CD14-positive monocyte (primary cell): Measurements from ENCODE around the gene LIPN. TPM values are rescaled to one million over a fixed set of nuclear protein-coding genes. Genes with fewer than 3 reads are reported as not detected.

Experiments used
- DNase-seq, 3 donors: peaks; one replicate each; pipeline ENCODE4 v3.0.0-alpha.2; 2011 to 2022
- H2AFZ ChIP-seq: 2 replicates; pipeline ENCODE4 v1.6.0; 2012; ENCODE audit warnings: mild to moderate bottlenecking, low read depth, low read length, inconsistent platforms; ENCODE audit not compliant: insufficient read depth, poor library complexity, severe bottlenecking
- H3K27ac ChIP-seq, 2 donors: 1 replicate in 1 of 2; 2 replicates in 1 of 2; pipeline ENCODE4 v1.5.1; 2012 to 2013; ENCODE audit warnings: low read length in 2 of 2, control low read depth in 1 of 2, inconsistent platforms in 1 of 2, low read depth in 1 of 2, mild to moderate bottlenecking in 1 of 2
- H3K27me3 ChIP-seq, 2 donors: one replicate each; pipeline versions ENCODE4 v1.6.0 to v1.6.1; 2011 to 2013; ENCODE audit warnings: low read length in 2 of 2; ENCODE audit not compliant: control insufficient read depth in 2 of 2, insufficient read depth in 2 of 2
- H3K36me3 ChIP-seq, 2 donors: replicated peaks in 1 of 2; 1 replicate in 1 of 2; 2 replicates in 1 of 2; pipeline versions ENCODE4 v1.5.1 to v1.6.1; 2012 to 2013; ENCODE audit warnings: low read length in 2 of 2, control low read depth in 1 of 2, inconsistent platforms in 1 of 2, mild to moderate bottlenecking in 1 of 2; ENCODE audit not compliant: insufficient read depth in 2 of 2, control insufficient read depth in 1 of 2
- H3K4me1 ChIP-seq, 2 donors: 1 replicate in 1 of 2; 2 replicates in 1 of 2; pipeline versions ENCODE4 v1.5.1 to v1.6.1; 2012 to 2013; ENCODE audit warnings: low read length in 2 of 2, control low read depth in 1 of 2, inconsistent platforms in 1 of 2, mild to moderate bottlenecking in 1 of 2, moderate library complexity in 1 of 2; ENCODE audit not compliant: insufficient read depth in 2 of 2, control insufficient read depth in 1 of 2
- H3K4me2 ChIP-seq: replicated peaks from 2 replicates; pipeline ENCODE3; 2012; ENCODE audit warnings: low read length, moderate library complexity, mild to moderate bottlenecking; ENCODE audit not compliant: poor library complexity, severe bottlenecking; ENCODE audit errors: extremely low read depth
- H3K4me3 ChIP-seq, 3 experiments: fragments of 200-600 bp in 1 of 3; sonication (generic) in 1 of 3; replicated peaks in 1 of 3; 1 replicate in 2 of 3; 2 replicates in 1 of 3; pipeline ENCODE4 v1.5.1; 2011 to 2013; ENCODE audit warnings: low read length in 3 of 3, mild to moderate bottlenecking in 3 of 3, control low read depth in 2 of 3, low read depth in 2 of 3, inconsistent platforms in 1 of 3, moderate library complexity in 1 of 3
- H3K79me2 ChIP-seq: 2 replicates; pipeline ENCODE4 v1.6.0; 2012; ENCODE audit warnings: mild to moderate bottlenecking, control low read depth, inconsistent platforms, low read length, moderate library complexity; ENCODE audit not compliant: insufficient read depth
- H3K9ac ChIP-seq: 2 replicates; pipeline ENCODE4 v1.6.0; 2017; ENCODE audit warnings: low read length, mild to moderate bottlenecking; ENCODE audit not compliant: insufficient read depth, poor library complexity, severe bottlenecking
- H3K9me3 ChIP-seq, 2 donors: replicated peaks in 1 of 2; 1 replicate in 1 of 2; 2 replicates in 1 of 2; pipeline versions ENCODE4 v1.5.1 to v1.6.1; 2012 to 2013; ENCODE audit warnings: low read length in 2 of 2, control low read depth in 1 of 2; ENCODE audit not compliant: control insufficient read depth in 1 of 2, insufficient read depth in 1 of 2
- H4K20me1 ChIP-seq: 2 replicates; pipeline ENCODE4 v1.6.0; 2012; ENCODE audit warnings: mild to moderate bottlenecking, low read length, control low read depth, moderate library complexity; ENCODE audit not compliant: insufficient read depth
- H3K27ac Mint-ChIP-seq, 7 donors: one replicate each; pipeline ENCODE4 v1.8.0; 2020; ENCODE audit warnings: mild to moderate bottlenecking in 7 of 7, mixed read lengths in 7 of 7, moderate library complexity in 6 of 7, inconsistent platforms in 2 of 7
- H3K27me3 Mint-ChIP-seq, 3 donors: one replicate each; pipeline ENCODE4 v1.8.0; 2021 to 2022; ENCODE audit warnings: low read depth in 3 of 3, mild to moderate bottlenecking in 3 of 3, mixed read lengths in 3 of 3, moderate library complexity in 3 of 3, inconsistent platforms in 1 of 3
- H3K36me3 Mint-ChIP-seq, 2 donors: one replicate each; pipeline ENCODE4 v1.8.0; 2020; ENCODE audit warnings: mixed read lengths in 2 of 2, inconsistent platforms in 1 of 2, mild to moderate bottlenecking in 1 of 2
- H3K4me1 Mint-ChIP-seq: one replicate; pipeline ENCODE4 v1.8.0; 2020; ENCODE audit warnings: mild to moderate bottlenecking, mixed read lengths
- H3K4me3 Mint-ChIP-seq, 2 donors: one replicate each; pipeline ENCODE4 v1.8.0; 2020; ENCODE audit warnings: mild to moderate bottlenecking in 2 of 2, mixed read lengths in 2 of 2, moderate library complexity in 1 of 2
- H3K9me3 Mint-ChIP-seq, 7 donors: one replicate each; pipeline ENCODE4 v1.8.0; 2020 to 2022; ENCODE audit warnings: mixed read lengths in 7 of 7, mild to moderate bottlenecking in 6 of 7, moderate library complexity in 6 of 7, inconsistent platforms in 2 of 7
- WGBS: methylation state at CpG from one replicate; pipeline ENCODE4 v1.1.5; 2013; ENCODE audit warnings: missing lambda C conversion rate; ENCODE audit not compliant: insufficient coverage; 5-methylcytosine and 5-hydroxymethylcytosine counted together
- intact Hi-C, 2 donors: fragments of 100-400 bp; cut with micrococcal nuclease; formaldehyde crosslinking; loops; one replicate each; pipeline versions ENCODE4 v1.15.0 to v1.15.1; 2023
- polyA plus RNA-seq, 3 donors: library from polyadenylated mRNA; depleted of rRNA in 1 of 3; unstranded in 2 of 3; stranded (reverse) in 1 of 3; fragments of 300-500 nt in 2 of 3; fragments of >200 nt in 1 of 3; fragmentation: Illumina TruSeq in 2 of 3; gene quantifications; 1 replicate in 2 of 3; 2 replicates in 1 of 3; pipeline ENCODE4 v1.2.3, GENCODE V29; 2012 to 2021
- TF ChIP-seq, protein P1 (sequence below): fragments of 200-600 bp; IDR thresholded peaks from one replicate; pipeline ENCODE4 v1.8.0; 2022; ENCODE audit warnings: antibody characterized with exemption, mild to moderate bottlenecking

The LIPN gene
- polyA plus RNA-seq, 3 donors, result 8.9 to 12.9 (median 10.1) TPM

DNA sequence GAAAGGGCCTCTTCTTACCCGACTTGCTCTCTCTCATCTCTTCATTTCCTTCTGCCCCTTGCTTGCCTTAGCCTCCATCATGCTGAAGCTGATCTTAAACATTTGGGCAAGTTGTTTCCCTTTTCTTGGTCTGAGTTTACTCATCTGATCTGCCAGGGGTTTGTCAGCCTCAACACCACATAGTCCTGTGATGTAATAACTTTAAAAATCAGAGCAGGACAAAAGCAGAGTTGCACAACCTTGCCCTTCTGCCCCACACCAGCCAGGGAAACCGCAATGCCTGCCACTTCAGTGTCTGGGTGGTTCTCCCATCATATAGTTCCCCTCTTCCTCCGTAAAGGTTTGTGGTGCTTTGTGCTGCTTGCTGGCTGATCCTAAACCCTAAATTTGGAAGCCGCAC lies 32.8 kb downstream of the LIPN start:
- H3K4me2 ChIP-seq, result peak overlapping the region; percentile 61
- H3K27ac Mint-ChIP-seq, result peak overlapping the region; percentile 90 to 97 (median 94)
- peak; percentile 94 to 99 (median 97) for DNase-seq

DNA sequence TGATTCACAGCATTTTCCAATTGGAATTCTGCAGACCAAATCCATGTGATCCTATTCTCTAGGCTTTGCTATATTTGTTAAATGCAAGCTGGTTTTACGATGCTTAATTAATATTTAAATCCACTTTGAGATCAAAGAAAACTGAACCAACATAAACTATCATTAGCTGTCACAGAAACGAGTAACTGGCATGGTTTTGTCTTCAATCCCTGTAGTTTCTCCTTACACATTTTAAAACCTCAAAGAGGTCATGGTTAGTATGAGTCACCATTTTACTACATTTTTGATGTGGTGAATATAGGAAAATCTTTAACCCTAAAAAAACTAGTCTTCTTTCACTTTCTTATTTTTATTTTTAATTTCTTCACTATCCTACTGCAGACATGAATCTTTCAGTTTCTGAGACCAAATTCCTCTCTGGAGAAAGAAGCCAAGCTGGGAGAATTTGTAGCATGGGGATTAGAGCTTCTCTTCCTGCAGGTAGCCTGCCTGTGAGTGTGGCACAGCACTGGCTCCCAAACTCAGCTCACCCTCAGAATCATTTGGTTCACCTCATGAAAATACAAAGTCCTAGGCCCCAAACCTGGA lies 34.0 kb downstream of the LIPN start:
- H3K4me3 ChIP-seq, result no peak overlapping the region
- H4K20me1 ChIP-seq, result no peaks in the 10 kb centered on the region
- Mint-ChIP-seq H3K36me3 (peaks cover 0 to 2% of the 10 kb centered on the region in 2 donors), H3K27me3 (peaks cover 14 to 24% (median 21%) of the 10 kb centered on the region in 3 donors), H3K9me3 (peaks cover 0 to 11% (median 0%) of the 10 kb centered on the region in 7 donors), H3K4me3 (peak overlapping the region in 1 of 2 donors; percentile 35), H3K27ac (peak overlapping the region in 6 of 7 donors; percentile 46 to 96 (median 91)), H3K4me1 (peaks cover 39% of the 10 kb centered on the region)
- H3K4me2 ChIP-seq, result no peak overlapping the region
- H3K79me2 ChIP-seq, result no peaks in the 10 kb centered on the region
- no peaks in the 10 kb centered on the region for H3K36me3 ChIP-seq
- H2AFZ ChIP-seq, result no peak overlapping the region
- H3K27ac ChIP-seq, result peak overlapping the region in 1 of 2 donors; percentile 49
- TF ChIP-seq, protein P1, sequence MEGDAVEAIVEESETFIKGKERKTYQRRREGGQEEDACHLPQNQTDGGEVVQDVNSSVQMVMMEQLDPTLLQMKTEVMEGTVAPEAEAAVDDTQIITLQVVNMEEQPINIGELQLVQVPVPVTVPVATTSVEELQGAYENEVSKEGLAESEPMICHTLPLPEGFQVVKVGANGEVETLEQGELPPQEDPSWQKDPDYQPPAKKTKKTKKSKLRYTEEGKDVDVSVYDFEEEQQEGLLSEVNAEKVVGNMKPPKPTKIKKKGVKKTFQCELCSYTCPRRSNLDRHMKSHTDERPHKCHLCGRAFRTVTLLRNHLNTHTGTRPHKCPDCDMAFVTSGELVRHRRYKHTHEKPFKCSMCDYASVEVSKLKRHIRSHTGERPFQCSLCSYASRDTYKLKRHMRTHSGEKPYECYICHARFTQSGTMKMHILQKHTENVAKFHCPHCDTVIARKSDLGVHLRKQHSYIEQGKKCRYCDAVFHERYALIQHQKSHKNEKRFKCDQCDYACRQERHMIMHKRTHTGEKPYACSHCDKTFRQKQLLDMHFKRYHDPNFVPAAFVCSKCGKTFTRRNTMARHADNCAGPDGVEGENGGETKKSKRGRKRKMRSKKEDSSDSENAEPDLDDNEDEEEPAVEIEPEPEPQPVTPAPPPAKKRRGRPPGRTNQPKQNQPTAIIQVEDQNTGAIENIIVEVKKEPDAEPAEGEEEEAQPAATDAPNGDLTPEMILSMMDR, result no peak
- H3K4me1 ChIP-seq, result peaks cover 34 to 37% of the 10 kb centered on the region in 2 donors
- peaks cover 16 to 20% of the 10 kb centered on the region in 2 donors for H3K27me3 ChIP-seq
- DNase-seq, result peak; percentile 23 to 71 (median 47)
- no CpG with 5 or more reads among the region's 2 CpGs for WGBS
- no peak overlapping the region for H3K9ac ChIP-seq
- H3K9me3 ChIP-seq, result no peaks in the 10 kb centered on the region
- intact Hi-C loops, result loop anchor here (5.0 to 10.0 kb wide), 2 partner anchors 37 to 99 kb away; no protein-coding TSS in a partner anchor

More for the DNA sequence above, 32.8 kb downstream of the LIPN start:
- 0% methylated on average over 2 of the region's 4 CpGs for WGBS
- peaks cover 16 to 18% (median 17%) of the 10 kb centered on the region in 3 donors for H3K27me3 Mint-ChIP-seq
- Histone ChIP-seq H3K36me3 (no peaks in the 10 kb centered on the region), H3K4me3 (peak overlapping the region in 1 of 3 experiments; percentile 44), H3K9me3 (no peaks in the 10 kb centered on the region), H3K9ac (peak overlapping the region; percentile 51), H3K4me1 (peaks cover 34 to 37% of the 10 kb centered on the region in 2 donors), H2AFZ (peak overlapping the region; percentile 65), H3K27ac (peak overlapping the region; percentile 61 to 94), H3K27me3 (peaks cover 14 to 19% of the 10 kb centered on the region in 2 donors), H3K79me2 (no peaks in the 10 kb centered on the region), H4K20me1 (no peaks in the 10 kb centered on the region)
- peaks cover 39% of the 10 kb centered on the region for H3K4me1 Mint-ChIP-seq
- peak overlapping the region; percentile 45 to 77 for H3K4me3 Mint-ChIP-seq
- H3K9me3 Mint-ChIP-seq, result peaks cover 0 to 4% (median 0%) of the 10 kb centered on the region in 7 donors
- intact Hi-C loops, result loop anchor here (5.0 to 10.0 kb wide), 2 partner anchors 35 to 98 kb away; no protein-coding TSS in a partner anchor
- TF ChIP-seq, protein P1, result no peak
- peaks cover 0 to 2% of the 10 kb centered on the region in 2 donors for H3K36me3 Mint-ChIP-seq
